Colonic mucosa (tissue), 4 donors: ENCODE measurements around the gene UBL7. TPM values are rescaled to one million over a fixed set of nuclear protein-coding genes. Genes with fewer than 3 reads are reported as not detected.

Experiments used
- DNase-seq: peaks from one replicate; pipeline ENCODE4 v3.0.0-alpha.2; 2020
- H3K27ac ChIP-seq: fragments of 200-600 bp; one replicate; pipeline ENCODE4 v1.8.0; 2021
- H3K27me3 ChIP-seq: fragments of 200-600 bp; one replicate; pipeline ENCODE4 v1.8.0; 2021
- H3K36me3 ChIP-seq: fragments of 200-600 bp; one replicate; pipeline ENCODE4 v1.8.0; 2021
- H3K4me1 ChIP-seq: fragments of 200-600 bp; one replicate; pipeline ENCODE4 v1.8.0; 2021; ENCODE audit warnings: mild to moderate bottlenecking
- H3K4me3 ChIP-seq: fragments of 200-600 bp; one replicate; pipeline ENCODE4 v1.8.0; 2021
- H3K9ac ChIP-seq, 2 donors: one replicate each; pipeline ENCODE4 v1.7.0; 2013; ENCODE audit warnings: control low read depth in 2 of 2, low read depth in 2 of 2, low read length in 2 of 2
- H3K9me3 ChIP-seq: fragments of 200-600 bp; one replicate; pipeline ENCODE4 v1.8.0; 2021
- CTCF ChIP-seq: fragments of 200-600 bp; IDR thresholded peaks from one replicate; pipeline ENCODE4 v1.8.0; 2022; ENCODE audit warnings: antibody characterized with exemption, mild to moderate bottlenecking
- intact Hi-C: fragments of 100-400 bp; cut with DNase I; formaldehyde crosslinking; loops from one replicate; pipeline ENCODE4 v1.14.1; 2022
- total RNA-seq, 2 donors: library from RNA; stranded (reverse); fragmentation: NEBNext Ultra II Directional in 1 of 2; extraction: Animal tissue kit (Norgen Biotek cat#: 25700) in 1 of 2; gene quantifications; one replicate each; pipeline ENCODE4 v1.2.1, GENCODE V29; 2021
- donor health status: healthy.
- donor health status: DM: no; HTN: no; CAD: no.
- donor health status: DM: no; HTN: no; CAD: no.

The UBL7 gene
- total RNA-seq, 2 donors from 2014 or later, result 32.2 to 43.8 TPM

DNA sequence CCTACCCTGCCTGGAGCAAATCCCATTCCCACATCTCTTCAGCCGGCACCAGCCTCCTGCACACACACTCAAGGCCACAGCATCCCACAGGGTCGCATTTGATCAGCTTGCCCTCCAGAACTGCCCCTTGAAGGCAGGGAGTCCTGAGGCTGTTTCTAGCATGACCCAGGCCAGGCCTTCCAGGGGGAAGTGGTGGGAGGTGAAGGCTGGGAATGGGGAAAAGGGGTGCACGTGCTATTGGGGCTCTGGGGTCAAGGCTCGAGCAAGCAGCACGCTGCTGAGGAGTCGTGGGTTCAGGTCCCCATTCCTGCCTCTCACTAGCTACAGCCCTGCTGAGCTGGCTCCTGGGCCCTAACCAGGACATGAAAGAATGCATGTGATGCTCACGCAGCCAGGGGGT lies 52.1 kb downstream of the UBL7 start:
- Histone ChIP-seq H3K27ac (no peak overlapping the region), H3K4me1 (no peaks in the 10 kb centered on the region), H3K9ac (no peak overlapping the region), H3K9me3 (no peaks in the 10 kb centered on the region), H3K36me3 (no peaks in the 10 kb centered on the region), H3K4me3 (no peak overlapping the region), H3K27me3 (no peaks in the 10 kb centered on the region)
- no peak for TF ChIP-seq CTCF
- no peak for DNase-seq
- intact Hi-C loops, result no loop called here

DNA sequence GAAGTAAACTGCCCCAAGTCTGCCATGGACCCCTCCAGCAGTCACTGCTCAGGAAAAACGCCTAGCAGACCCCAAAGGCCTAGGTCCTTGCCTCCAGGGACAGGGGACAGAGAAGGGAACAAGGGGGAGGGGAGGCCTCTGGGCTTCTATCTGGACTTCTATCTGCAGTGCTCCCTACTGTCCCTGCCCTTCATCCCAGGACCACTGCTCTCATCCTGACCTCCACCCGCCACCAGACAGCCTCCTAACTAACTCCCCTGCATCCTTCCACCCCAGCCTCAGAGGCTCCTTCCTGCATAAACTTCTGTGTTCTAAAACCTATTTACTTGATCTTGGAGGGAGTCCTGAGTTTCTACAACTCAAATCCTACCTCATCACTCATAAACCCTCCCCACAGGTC lies 52.6 kb downstream of the UBL7 start:
- H3K4me1 ChIP-seq, result no peaks in the 10 kb centered on the region
- H3K27ac ChIP-seq, result no peak overlapping the region
- intact Hi-C loops, result no loop called here
- no peak overlapping the region for H3K9ac ChIP-seq
- no peak overlapping the region for H3K4me3 ChIP-seq
- TF ChIP-seq CTCF, result no peak
- no peaks in the 10 kb centered on the region for H3K9me3 ChIP-seq
- no peaks in the 10 kb centered on the region for H3K36me3 ChIP-seq
- no peaks in the 10 kb centered on the region for H3K27me3 ChIP-seq
- no peak for DNase-seq

DNA sequence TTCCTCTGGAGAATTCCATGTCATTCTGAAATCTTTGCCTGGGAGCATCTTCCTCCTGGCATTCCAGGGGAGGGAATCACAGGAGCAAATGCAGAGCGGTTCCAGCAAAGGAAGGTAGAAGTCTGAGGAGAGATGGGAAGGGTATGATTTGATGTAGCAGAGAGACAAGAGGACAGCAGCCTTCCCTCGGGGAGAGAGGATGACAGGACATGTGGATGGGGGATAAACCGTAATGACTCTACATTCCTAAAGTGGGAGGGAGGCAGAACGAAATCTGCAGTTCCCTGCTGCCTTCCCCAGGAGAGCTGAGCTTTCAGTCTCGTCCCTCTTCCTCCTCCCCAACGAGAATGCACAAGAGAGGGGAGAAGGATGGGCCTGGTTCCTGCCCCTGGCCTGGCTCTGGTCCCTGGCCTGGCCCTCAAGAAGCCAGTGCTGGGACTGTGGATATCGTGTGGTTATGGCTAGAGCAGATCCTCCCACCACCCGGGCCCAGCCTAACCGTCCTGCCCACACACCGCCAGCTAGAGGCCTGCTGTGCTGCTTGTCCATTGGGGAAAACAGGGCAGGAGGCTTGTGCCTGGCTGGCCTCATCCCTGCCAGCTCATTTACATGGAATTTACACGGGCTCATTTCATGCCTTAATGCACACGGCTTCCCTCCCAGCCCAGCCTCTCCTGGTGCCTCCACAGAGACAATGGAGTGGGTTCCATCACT lies 53.8 kb downstream of the UBL7 start:
- Histone ChIP-seq H3K36me3 (no peaks in the 10 kb centered on the region), H3K4me3 (no peak overlapping the region), H3K4me1 (no peaks in the 10 kb centered on the region), H3K9me3 (no peaks in the 10 kb centered on the region), H3K9ac (no peak overlapping the region), H3K27ac (no peak overlapping the region), H3K27me3 (no peaks in the 10 kb centered on the region)
- intact Hi-C loops, result no loop called here
- TF ChIP-seq CTCF, result no peak
- DNase-seq, result no peak

- Histone ChIP-seq H3K9ac (no peak overlapping the region), H3K4me3 (no peak overlapping the region), H3K4me1 (no peaks in the 10 kb centered on the region), H3K27me3 (no peaks in the 10 kb centered on the region), H3K36me3 (no peaks in the 10 kb centered on the region), H3K9me3 (no peaks in the 10 kb centered on the region), H3K27ac (no peak overlapping the region)
- no peak for TF ChIP-seq CTCF
- intact Hi-C loops, result no loop called here
- no peak for DNase-seq
Observed at GRCh38 chr15:74406517-74406916, 54.4 kb downstream of the UBL7 start.

DNA sequence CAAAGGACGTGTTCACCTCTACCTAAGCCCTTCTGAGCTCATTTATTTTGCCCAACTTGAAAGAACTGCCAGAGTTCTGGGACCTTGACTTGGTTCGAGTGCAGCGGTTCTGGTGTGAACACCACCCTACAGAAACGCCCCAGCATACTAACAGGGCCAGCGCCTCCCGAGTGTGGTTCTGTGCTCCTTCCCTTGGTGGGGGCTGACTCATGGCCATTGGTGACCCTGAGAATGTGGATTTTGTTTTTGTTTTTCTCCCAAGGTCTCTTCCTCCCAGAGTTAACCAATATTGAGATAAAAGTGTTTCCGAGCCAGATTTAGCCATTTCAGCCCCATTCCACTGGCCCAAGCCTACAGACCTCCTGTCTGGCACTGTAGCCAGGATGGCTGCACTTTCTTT lies 55.1 kb downstream of the UBL7 start:
- Histone ChIP-seq H3K27me3 (no peaks in the 10 kb centered on the region), H3K27ac (no peak overlapping the region), H3K4me1 (no peaks in the 10 kb centered on the region), H3K4me3 (no peak overlapping the region), H3K9ac (no peak overlapping the region), H3K36me3 (no peaks in the 10 kb centered on the region), H3K9me3 (no peaks in the 10 kb centered on the region)
- DNase-seq, result no peak
- no peak for TF ChIP-seq CTCF
- intact Hi-C loops, result no loop called here
